Astrocyte of the spinal cord (primary cell): ENCODE results near the gene ZER1.
"Not testable (repeated sequence)": the region's sequence is repeated elsewhere in the genome, so short reads cannot be mapped to it uniquely, and the experiment has no call there.

Source experiments
- DNase-seq: peaks from one replicate; pipeline ENCODE4 v3.0.0; 2011; ENCODE audit warnings: low read depth, low spot score
- H3K4me3 ChIP-seq: 2 replicates; pipeline ENCODE4 v1.5.1; 2011; ENCODE audit warnings: low read depth, mild to moderate bottlenecking, low read length, moderate library complexity
- in situ Hi-C: cut with HindIII; loops from 2 replicates; pipeline ENCODE4 v1.10.0; 2017; ENCODE audit warnings: low sequenced_read_pairs
- TF ChIP-seq, protein P1 (sequence below): IDR thresholded peaks from 2 replicates; pipeline ENCODE4 v1.5.1; 2012; ENCODE audit warnings: low read depth, mild to moderate bottlenecking, low read length, inconsistent platforms

Gene ZER1

DNA sequence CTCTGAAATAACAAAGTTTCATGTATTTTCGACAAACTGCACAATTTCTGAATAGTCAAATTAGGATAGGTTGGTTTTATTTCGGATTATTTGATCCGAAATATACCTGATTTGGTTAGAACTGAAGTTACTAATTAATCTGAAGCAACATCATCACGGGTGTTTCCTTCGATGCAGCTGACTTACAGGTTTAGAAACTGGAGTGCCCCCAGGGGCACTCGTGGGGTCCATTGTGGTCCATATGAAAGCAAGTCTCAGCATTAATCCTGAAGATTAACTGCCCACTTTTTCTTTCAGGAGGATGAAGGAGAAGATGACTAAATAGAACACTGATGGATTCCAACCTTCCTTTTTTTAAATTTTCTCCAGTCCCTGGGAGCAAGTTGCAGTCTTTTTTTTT, 77.4 kb downstream of the ZER1 start:
- no peak overlapping the region for H3K4me3 ChIP-seq
- in situ Hi-C loops = no loop called here
- no peak for DNase-seq
- TF ChIP-seq, protein P1, sequence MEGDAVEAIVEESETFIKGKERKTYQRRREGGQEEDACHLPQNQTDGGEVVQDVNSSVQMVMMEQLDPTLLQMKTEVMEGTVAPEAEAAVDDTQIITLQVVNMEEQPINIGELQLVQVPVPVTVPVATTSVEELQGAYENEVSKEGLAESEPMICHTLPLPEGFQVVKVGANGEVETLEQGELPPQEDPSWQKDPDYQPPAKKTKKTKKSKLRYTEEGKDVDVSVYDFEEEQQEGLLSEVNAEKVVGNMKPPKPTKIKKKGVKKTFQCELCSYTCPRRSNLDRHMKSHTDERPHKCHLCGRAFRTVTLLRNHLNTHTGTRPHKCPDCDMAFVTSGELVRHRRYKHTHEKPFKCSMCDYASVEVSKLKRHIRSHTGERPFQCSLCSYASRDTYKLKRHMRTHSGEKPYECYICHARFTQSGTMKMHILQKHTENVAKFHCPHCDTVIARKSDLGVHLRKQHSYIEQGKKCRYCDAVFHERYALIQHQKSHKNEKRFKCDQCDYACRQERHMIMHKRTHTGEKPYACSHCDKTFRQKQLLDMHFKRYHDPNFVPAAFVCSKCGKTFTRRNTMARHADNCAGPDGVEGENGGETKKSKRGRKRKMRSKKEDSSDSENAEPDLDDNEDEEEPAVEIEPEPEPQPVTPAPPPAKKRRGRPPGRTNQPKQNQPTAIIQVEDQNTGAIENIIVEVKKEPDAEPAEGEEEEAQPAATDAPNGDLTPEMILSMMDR = no peak

DNA sequence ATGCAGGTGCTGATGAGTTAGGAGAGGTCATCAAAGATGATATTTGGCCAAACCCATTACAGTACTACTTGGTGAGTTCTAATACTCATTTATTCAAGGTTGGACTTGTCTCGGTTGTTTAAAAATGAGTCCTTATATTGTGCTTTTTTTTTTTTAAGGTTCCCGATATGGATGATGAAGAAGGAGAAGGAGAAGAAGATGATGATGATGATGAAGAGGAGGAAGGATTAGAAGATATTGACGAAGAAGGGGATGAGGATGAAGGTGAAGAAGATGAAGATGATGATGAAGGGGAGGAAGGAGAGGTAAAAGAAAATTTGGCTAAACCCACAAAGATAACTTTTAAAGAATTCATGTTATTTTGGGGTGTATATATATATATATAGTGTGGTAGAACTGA, 78.0 kb downstream of the ZER1 start:
- H3K4me3 ChIP-seq, in situ Hi-C loops, DNase-seq: not testable (repeated sequence)

DNA sequence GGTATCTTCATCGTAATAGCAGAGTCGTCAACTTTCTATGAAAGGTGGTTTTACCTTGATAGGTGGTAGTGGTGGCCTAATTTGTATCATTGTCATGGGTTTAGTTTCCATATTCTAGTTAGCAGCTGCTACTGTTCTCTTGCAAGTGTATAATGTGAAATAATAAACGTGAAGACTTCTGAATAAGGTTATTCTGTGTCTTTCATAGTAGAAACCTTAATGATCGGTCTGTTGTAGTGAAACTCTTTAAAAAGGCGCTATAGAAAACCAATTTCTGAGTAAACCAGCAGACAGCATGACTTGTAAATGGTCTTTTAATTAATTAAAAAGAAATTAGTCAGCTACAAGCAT, 81.1 kb downstream of the ZER1 start:
- in situ Hi-C loops = no loop called here
- TF ChIP-seq, protein P1 = no peak
- peak overlapping the region; percentile 59 for H3K4me3 ChIP-seq
- no peak for DNase-seq

DNA sequence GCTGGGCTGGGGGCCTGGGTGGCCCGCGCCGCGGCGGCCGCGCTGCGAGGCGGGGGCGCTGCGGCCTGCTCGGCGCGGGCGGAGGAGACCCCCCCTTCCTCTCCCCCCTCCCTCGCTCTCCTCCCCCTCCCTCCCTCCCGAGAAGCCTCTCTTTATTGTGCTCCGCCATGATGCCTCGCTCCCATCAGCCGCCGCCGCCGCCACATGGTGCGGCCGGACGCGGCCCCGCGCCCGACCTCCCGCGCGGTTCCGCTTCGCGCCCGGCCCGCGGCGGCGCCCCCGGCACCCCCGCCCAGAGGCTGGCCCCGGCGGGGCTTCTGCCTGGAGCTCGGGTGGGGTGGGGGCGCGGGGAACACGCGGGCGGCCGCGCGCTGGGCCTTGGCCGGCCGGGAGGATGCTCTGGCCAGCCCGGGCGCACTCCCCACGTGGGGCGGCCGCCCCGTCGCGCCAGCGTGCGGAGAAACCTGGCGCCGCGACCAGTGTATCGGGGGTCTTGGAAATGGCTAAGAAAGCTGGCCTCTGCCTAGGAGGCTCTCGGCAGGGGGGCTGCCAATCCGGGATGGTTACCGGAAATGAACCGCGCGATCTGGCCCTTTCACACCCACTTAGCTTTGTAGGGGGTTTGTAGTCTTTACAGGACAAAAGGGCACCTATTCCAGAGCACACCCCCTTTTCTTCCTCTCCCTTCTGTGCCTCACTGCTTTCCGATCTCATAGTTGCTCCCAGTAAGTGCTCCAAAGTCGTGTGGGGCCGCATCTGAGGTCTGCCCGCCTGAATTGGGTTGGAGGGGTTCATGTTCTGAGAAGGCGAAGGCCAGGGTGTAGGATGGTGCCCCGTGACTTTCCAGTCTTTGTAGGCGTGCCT, 81.7 kb downstream of the ZER1 start:
- DNase-seq = peak; percentile 42

DNA sequence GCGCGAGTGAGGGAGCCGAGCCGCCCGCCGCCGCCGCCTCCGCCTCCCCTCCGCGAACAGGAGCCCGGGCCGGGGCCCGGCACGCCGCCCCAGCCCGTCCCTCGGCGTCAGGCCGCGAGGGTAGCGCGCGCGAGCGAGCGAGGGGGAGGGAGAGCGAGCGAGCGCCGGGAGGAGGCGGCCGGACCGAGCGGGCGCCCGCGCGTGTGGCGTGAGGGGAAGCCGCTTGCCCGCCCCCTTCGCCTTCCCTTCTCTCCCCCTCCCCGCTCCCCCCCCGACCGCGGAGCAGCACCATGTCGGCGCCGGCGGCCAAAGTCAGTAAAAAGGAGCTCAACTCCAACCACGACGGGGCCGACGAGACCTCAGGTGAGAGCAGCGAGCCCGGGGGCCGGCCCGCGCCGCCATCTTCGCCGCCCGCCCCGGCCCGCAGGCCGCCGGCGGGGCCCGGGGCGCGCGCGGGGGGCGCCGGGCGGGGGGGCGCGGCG, 82.4 kb downstream of the ZER1 start:
- in situ Hi-C loops = no loop called here
- peak; percentile 29 for DNase-seq
- H3K4me3 ChIP-seq = peak overlapping the region; percentile 59

More for the DNA sequence above, 81.7 kb downstream of the ZER1 start:
- in situ Hi-C loops = no loop called here
- peak overlapping the region; percentile 59 for H3K4me3 ChIP-seq
- TF ChIP-seq, protein P1 = no peak

DNA sequence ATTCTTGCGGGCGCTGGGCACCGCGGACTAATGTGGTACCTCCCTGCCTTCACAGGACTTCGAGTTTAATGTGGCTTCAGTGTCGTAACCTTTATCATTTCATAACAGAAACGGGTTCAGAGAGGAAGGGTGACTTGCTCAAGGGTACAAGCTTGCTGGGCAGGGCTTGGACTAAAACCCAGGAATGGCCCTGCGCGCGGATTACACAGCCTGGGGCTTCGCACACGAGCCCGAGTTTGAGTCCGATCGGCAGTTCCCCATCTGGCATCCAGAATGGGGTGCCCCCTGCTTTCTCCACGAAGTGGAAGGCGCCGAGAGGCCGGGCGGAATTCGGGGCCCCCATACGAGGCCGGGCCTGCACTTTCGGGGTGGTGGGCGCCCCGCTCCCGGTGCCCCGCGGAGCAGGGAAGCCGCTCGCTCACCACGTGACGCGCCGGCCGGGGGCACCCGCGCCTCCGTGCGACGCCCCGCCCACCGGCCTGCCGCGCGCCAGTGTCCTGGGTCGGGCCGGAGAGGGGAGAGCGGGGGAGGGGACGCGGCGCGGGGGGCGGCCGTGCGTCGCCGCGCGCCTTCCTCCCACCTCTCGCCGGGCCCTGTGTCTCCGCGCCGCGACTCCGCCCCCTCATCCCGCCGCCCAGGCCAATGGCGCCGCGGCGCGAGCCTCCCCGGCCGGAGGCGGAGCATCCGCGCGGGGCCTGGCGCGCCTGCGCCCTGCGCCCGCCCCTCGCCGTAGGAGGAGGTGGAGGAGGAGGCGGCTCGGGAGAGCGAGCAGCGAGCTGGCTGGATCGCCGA, 83.0 kb downstream of the ZER1 start, which contains the start of gene SET:
SET (plus strand) TSS at position 722 of the 792 bp plus-strand sequence. CDS start 361 bp downstream, outside the sequence.
- in situ Hi-C loops = no loop called here
- DNase-seq = peak; percentile 91
- H3K4me3 ChIP-seq = peak within 1 kb of the TSS; percentile 59
- TF ChIP-seq, protein P1 = no peak

More for the DNA sequence above, 82.4 kb downstream of the ZER1 start:
- TF ChIP-seq, protein P1 = no peak

DNA sequence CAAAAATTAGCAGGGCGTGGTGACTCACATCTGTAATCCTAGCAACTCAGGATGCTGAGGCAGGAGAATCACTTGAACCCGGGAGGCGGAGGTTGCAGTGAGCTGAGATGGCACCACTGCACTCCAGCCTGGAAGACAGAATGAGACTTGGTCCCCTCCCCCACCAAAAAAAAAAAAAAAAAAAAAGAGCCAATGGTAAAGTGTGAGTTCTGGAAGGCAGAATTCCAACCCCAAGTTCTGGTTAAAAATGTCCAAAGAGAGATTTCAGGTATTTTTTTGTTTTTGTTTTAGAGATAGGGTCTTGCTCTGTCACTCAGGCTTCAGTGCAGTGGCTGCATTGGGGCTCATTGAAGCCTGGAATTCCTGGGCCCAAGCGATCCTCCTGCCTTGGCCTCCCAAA, 84.3 kb downstream of the ZER1 start:
- no peak for DNase-seq
- in situ Hi-C loops = no loop called here
- H3K4me3 ChIP-seq = no peak overlapping the region
- TF ChIP-seq, protein P1 = no peak
